H9 (cell line): Measurements from ENCODE around the gene TCTA. TPM values are rescaled to one million over a fixed set of nuclear protein-coding genes. Genes with fewer than 3 reads are reported as not detected.

Experiments
- DNase-seq: peaks from one replicate; pipeline ENCODE4 v3.0.0-alpha.2; 2017
- H2AFZ ChIP-seq: one replicate; pipeline ENCODE4 v1.6.1; 2013; ENCODE audit warnings: mild to moderate bottlenecking, low read length, control low read depth, moderate library complexity
- H2AK5ac ChIP-seq: 2 replicates; pipeline ENCODE4 v1.6.1; 2013; ENCODE audit warnings: low read length, control low read depth, mixed read lengths; ENCODE audit not compliant: insufficient read length
- H2BK120ac ChIP-seq: one replicate; pipeline ENCODE4 v1.6.1; 2013; ENCODE audit warnings: low read depth, mild to moderate bottlenecking, low read length, control low read depth, inconsistent platforms; ENCODE audit not compliant: poor library complexity, severe bottlenecking
- H2BK12ac ChIP-seq: 2 replicates; pipeline ENCODE4 v1.6.1; 2013; ENCODE audit warnings: low read length, control low read depth, mixed read lengths, low read depth; ENCODE audit not compliant: insufficient read length
- H2BK15ac ChIP-seq: 2 replicates; pipeline ENCODE4 v1.6.1; 2013; ENCODE audit warnings: low read depth, low read length, control low read depth
- H2BK20ac ChIP-seq: one replicate; pipeline ENCODE4 v1.6.1; 2013; ENCODE audit warnings: low read depth, mild to moderate bottlenecking, low read length, control low read depth, inconsistent platforms; ENCODE audit not compliant: poor library complexity, severe bottlenecking
- H2BK5ac ChIP-seq: 2 replicates; pipeline ENCODE4 v1.6.1; 2013; ENCODE audit warnings: low read length, control low read depth, mixed read lengths; ENCODE audit not compliant: insufficient read length
- H3K14ac ChIP-seq: 2 replicates; pipeline ENCODE4 v1.6.1; 2013; ENCODE audit warnings: low read length, control low read depth; ENCODE audit not compliant: insufficient read depth
- H3K18ac ChIP-seq: 2 replicates; pipeline ENCODE4 v1.6.1; 2013; ENCODE audit warnings: low read depth, mild to moderate bottlenecking, mixed read lengths, low read length, control low read depth; ENCODE audit not compliant: insufficient read length
- H3K23ac ChIP-seq: 2 replicates; pipeline ENCODE4 v1.6.1; 2013; ENCODE audit warnings: low read length, control low read depth, mixed read lengths, low read depth; ENCODE audit not compliant: insufficient read length
- H3K23me2 ChIP-seq: 2 replicates; pipeline ENCODE4 v1.6.1; 2013; ENCODE audit warnings: low read depth, mild to moderate bottlenecking, mixed read lengths, low read length, control low read depth; ENCODE audit not compliant: insufficient read length, poor library complexity, severe bottlenecking
- H3K27ac ChIP-seq: 2 replicates; pipeline ENCODE4 v1.5.1; 2013; ENCODE audit warnings: low read length, control low read depth, mixed read lengths, low read depth; ENCODE audit not compliant: insufficient read length
- H3K27me3 ChIP-seq: 2 replicates; pipeline ENCODE4 v1.6.1; 2013; ENCODE audit warnings: low read length, control low read depth, inconsistent platforms; ENCODE audit not compliant: insufficient read depth
- H3K4ac ChIP-seq: 2 replicates; pipeline ENCODE4 v1.6.1; 2013; ENCODE audit warnings: low read depth, mild to moderate bottlenecking, control low read depth, inconsistent platforms, low read length, moderate library complexity
- H3K4me1 ChIP-seq: 2 replicates; pipeline ENCODE4 v1.6.1; 2013; ENCODE audit warnings: low read length, control low read depth, inconsistent platforms; ENCODE audit not compliant: insufficient read depth
- H3K4me2 ChIP-seq: 2 replicates; pipeline ENCODE4 v1.6.1; 2013; ENCODE audit warnings: low read length, control low read depth, mixed read lengths; ENCODE audit not compliant: insufficient read length, insufficient read depth
- H3K56ac ChIP-seq: 2 replicates; pipeline ENCODE4 v1.6.1; 2013; ENCODE audit warnings: low read depth, mild to moderate bottlenecking, mixed read lengths, low read length, control low read depth; ENCODE audit not compliant: insufficient read length
- H3K79me1 ChIP-seq: 2 replicates; pipeline ENCODE4 v1.6.1; 2013; ENCODE audit warnings: low read depth, mild to moderate bottlenecking, moderate library complexity, low read length, control low read depth, inconsistent platforms; ENCODE audit not compliant: insufficient read depth, poor library complexity, severe bottlenecking
- H3K79me2 ChIP-seq: 2 replicates; pipeline ENCODE4 v1.6.1; 2013; ENCODE audit warnings: low read length, control low read depth, inconsistent platforms; ENCODE audit not compliant: insufficient read depth
- H3K9ac ChIP-seq: 2 replicates; pipeline ENCODE4 v1.6.1; 2013; ENCODE audit warnings: low read length, control low read depth, mixed read lengths; ENCODE audit not compliant: insufficient read length; ENCODE audit errors: extremely low read depth
- H3K9me3 ChIP-seq: one replicate; pipeline ENCODE4 v1.6.1; 2013; ENCODE audit warnings: low read depth, low read length, inconsistent platforms; ENCODE audit not compliant: control insufficient read depth
- H3T11ph ChIP-seq: one replicate; pipeline ENCODE4 v1.6.1; 2013; ENCODE audit warnings: mild to moderate bottlenecking, low read length, control low read depth, inconsistent platforms
- H4K20me1 ChIP-seq: one replicate; pipeline ENCODE4 v1.6.1; 2013; ENCODE audit not compliant: control insufficient read depth, insufficient read length, insufficient read depth
- H4K5ac ChIP-seq: 2 replicates; pipeline ENCODE4 v1.6.1; 2013; ENCODE audit warnings: low read depth, mild to moderate bottlenecking, mixed read lengths, low read length, control low read depth; ENCODE audit not compliant: insufficient read length
- H4K8ac ChIP-seq: replicated peaks from 2 replicates; pipeline ENCODE4 v1.6.1; 2013; ENCODE audit warnings: low read length, control low read depth, mixed read lengths, low read depth; ENCODE audit not compliant: insufficient read length
- H4K91ac ChIP-seq: 2 replicates; pipeline ENCODE4 v1.6.1; 2013; ENCODE audit warnings: low read depth, mild to moderate bottlenecking, moderate library complexity, mixed read lengths, low read length, control low read depth; ENCODE audit not compliant: insufficient read length
- H3K27ac Mint-ChIP-seq, 3 experiments: 2 replicates in 2 of 3; 3 replicates in 1 of 3; pipeline ENCODE4 v1.8.0; 2020 to 2021; ENCODE audit warnings: mixed read lengths in 3 of 3, mild to moderate bottlenecking in 1 of 3, moderate library complexity in 1 of 3
- H3K27me3 Mint-ChIP-seq: 2 replicates; pipeline ENCODE4 v1.8.0; 2021; ENCODE audit warnings: low read depth, mild to moderate bottlenecking, moderate library complexity, mixed read lengths
- H3K36me3 Mint-ChIP-seq, 3 experiments: 2 replicates in 2 of 3; 3 replicates in 1 of 3; pipeline ENCODE4 v1.8.0; 2020 to 2021; ENCODE audit warnings: low read depth in 3 of 3, mixed read lengths in 3 of 3; ENCODE audit not compliant: insufficient read depth in 1 of 3
- H3K4me1 Mint-ChIP-seq, 2 experiments: 2 replicates each; pipeline ENCODE4 v1.8.0; 2020; ENCODE audit warnings: mixed read lengths in 2 of 2
- H3K4me3 Mint-ChIP-seq, 2 experiments: 2 replicates in 1 of 2; 3 replicates in 1 of 2; pipeline ENCODE4 v1.8.0; 2020 to 2021; ENCODE audit warnings: mild to moderate bottlenecking in 2 of 2, mixed read lengths in 2 of 2, moderate library complexity in 1 of 2
- H3K9me3 Mint-ChIP-seq, 2 experiments: 2 replicates in 1 of 2; 3 replicates in 1 of 2; pipeline ENCODE4 v1.8.0; 2020; ENCODE audit warnings: mild to moderate bottlenecking in 2 of 2, mixed read lengths in 2 of 2, moderate library complexity in 1 of 2
- CTCF ChIP-seq: fragments of 200-600 bp; sonication (generic); conservative IDR thresholded peaks from 3 replicates; pipeline ENCODE4 v1.8.0; 2021; ENCODE audit warnings: antibody characterized with exemption, mild to moderate bottlenecking
- WGBS: extraction: QIAGEN DNeasy Blood & Tissue Kit; methylation state at CpG from one replicate; pipeline ENCODE4 v1.1.7; 2013; ENCODE audit warnings: missing lambda C conversion rate, low lambda C conversion rate, mixed read lengths; ENCODE audit not compliant: insufficient read length; ENCODE audit errors: extremely low coverage; 5-methylcytosine and 5-hydroxymethylcytosine counted together
- total RNA-seq: library from RNA; stranded (reverse); gene quantifications from 2 replicates; pipeline ENCODE4 v1.2.1, GENCODE V29; 2021

The TCTA gene
- total RNA-seq, 1 experiment from 2014 or later: 11.2 TPM

- H3K27me3 Mint-ChIP-seq: no peaks in the 10 kb centered on the region
- H3K9ac ChIP-seq: no peak overlapping the region
- H3K27ac Mint-ChIP-seq: peak overlapping the region; percentile 97 to 98 (median 98)
- H4K20me1 ChIP-seq: no peaks in the 10 kb centered on the region
- peak overlapping the region; percentile 65 for H3K18ac ChIP-seq
- H3K27me3 ChIP-seq: no peaks in the 10 kb centered on the region
- no peak overlapping the region for H3K4me2 ChIP-seq
- no peaks in the 10 kb centered on the region for H3K9me3 ChIP-seq
- H3K36me3 Mint-ChIP-seq: no peaks in the 10 kb centered on the region
- no peaks in the 10 kb centered on the region for H3K79me1 ChIP-seq
- no peak overlapping the region for H2BK5ac ChIP-seq
- no peak overlapping the region for H3K4ac ChIP-seq
- H2AFZ ChIP-seq: no peak overlapping the region
- H3T11ph ChIP-seq: no peak overlapping the region
- no peak overlapping the region for H2BK12ac ChIP-seq
- no peak overlapping the region for H2BK120ac ChIP-seq
- no peak overlapping the region for H3K27ac ChIP-seq
- H3K4me1 Mint-ChIP-seq: peaks cover 47 to 51% of the 10 kb centered on the region in 2 experiments
- DNase-seq: no peak
- H2AK5ac ChIP-seq: no peak overlapping the region
- no peaks in the 10 kb centered on the region for H3K9me3 Mint-ChIP-seq
- no peak overlapping the region for H3K56ac ChIP-seq
- no peak overlapping the region for H2BK20ac ChIP-seq
- peak overlapping the region; percentile 0 for H4K91ac ChIP-seq
- peak overlapping the region in 1 of 2 experiments; percentile 57; a peak in 2 of 5 replicates for H3K4me3 Mint-ChIP-seq
- no CpG with 5 or more reads among the region's 4 CpGs for WGBS
- no peaks in the 10 kb centered on the region for H3K23me2 ChIP-seq
- H4K5ac ChIP-seq: no peak overlapping the region
- no peak for TF ChIP-seq CTCF
- H4K8ac ChIP-seq: no peak overlapping the region
- H3K79me2 ChIP-seq: no peaks in the 10 kb centered on the region
- H3K23ac ChIP-seq: no peak overlapping the region
- H2BK15ac ChIP-seq: no peak overlapping the region
- H3K4me1 ChIP-seq: peaks cover 16% of the 10 kb centered on the region
- H3K14ac ChIP-seq: peak overlapping the region; percentile 41; the same call in 1 of the 2 replicates
Observed at GRCh38 chr3:49460956-49461355, 48.7 kb downstream of the TCTA start.
